GM12872 (cell line): ENCODE data around the gene DGCR8.

Source experiments
- TF ChIP-seq, protein P1 (sequence below): IDR thresholded peaks from 3 replicates; pipeline ENCODE4 v1.5.1; 2011; ENCODE audit warnings: low read depth, mild to moderate bottlenecking, low read length, moderate library complexity; ENCODE audit not compliant: insufficient read depth

The DGCR8 gene

GRCh38 chr22:20043057-20043996 is 36.7 kb upstream of the DGCR8 start:
- TF ChIP-seq, protein P1, sequence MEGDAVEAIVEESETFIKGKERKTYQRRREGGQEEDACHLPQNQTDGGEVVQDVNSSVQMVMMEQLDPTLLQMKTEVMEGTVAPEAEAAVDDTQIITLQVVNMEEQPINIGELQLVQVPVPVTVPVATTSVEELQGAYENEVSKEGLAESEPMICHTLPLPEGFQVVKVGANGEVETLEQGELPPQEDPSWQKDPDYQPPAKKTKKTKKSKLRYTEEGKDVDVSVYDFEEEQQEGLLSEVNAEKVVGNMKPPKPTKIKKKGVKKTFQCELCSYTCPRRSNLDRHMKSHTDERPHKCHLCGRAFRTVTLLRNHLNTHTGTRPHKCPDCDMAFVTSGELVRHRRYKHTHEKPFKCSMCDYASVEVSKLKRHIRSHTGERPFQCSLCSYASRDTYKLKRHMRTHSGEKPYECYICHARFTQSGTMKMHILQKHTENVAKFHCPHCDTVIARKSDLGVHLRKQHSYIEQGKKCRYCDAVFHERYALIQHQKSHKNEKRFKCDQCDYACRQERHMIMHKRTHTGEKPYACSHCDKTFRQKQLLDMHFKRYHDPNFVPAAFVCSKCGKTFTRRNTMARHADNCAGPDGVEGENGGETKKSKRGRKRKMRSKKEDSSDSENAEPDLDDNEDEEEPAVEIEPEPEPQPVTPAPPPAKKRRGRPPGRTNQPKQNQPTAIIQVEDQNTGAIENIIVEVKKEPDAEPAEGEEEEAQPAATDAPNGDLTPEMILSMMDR = no peak

DNA sequence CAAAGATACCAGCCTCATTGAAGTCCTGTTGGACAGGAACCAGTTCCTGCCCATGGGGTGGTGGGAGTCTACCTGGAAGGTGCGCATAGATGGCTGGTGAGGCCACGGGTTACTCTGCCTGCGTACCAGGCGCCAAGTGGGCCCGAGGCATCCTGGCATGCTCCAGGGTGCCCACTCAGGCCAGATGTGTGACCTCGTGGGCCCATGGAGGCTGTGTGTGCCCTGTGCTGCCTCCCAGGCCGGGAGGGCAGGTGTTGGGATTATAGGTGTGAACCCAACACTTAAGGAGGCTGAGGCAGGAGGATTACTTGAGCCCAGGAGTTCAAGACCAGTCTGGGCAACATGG is 36.1 kb upstream of the DGCR8 start:
- TF ChIP-seq, protein P1 = no peak

- TF ChIP-seq, protein P1 = no peak
Measured at GRCh38 chr22:20044495-20045151, 35.4 kb upstream of the DGCR8 start.

DNA sequence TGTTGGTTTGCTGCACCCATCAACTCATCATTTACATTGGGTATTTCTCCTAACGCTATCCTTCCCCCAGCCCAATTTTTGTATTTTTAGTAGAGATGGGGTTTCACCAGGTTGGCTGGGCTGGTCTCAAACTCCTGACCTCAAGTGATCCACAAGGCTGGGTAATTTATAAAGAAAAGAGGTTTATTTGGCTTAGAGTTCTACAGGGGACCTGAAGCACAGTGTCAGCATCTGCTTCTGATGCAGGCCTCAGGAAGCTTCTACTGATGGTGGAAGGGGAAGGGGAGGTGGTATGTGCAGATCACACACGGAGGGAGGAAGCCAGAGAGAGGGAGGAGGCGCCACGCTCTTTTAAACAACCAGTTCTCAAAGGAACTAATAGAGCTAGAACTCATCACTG is 33.3 kb upstream of the DGCR8 start:
- TF ChIP-seq, protein P1 = no peak

DNA sequence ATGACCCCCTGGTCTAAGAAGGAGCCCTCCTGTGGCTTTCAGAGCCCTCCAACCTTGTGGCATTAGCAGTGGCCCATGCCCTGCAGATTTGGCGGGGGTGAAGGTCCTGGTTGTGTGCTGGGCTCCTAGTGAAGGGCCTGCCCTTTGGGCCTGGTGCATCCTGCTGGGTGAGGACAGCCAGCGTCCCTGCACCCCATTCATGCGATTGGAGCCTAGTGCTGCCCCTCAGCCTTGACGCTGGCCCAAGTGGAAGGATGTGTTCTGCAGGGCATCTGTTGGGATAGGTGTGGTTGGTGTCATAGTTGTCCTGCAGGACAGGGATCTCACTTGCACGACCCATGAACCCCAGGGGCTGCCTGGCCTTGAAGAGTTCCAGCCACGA is 28.1 kb upstream of the DGCR8 start:
- TF ChIP-seq, protein P1 = no peak

DNA sequence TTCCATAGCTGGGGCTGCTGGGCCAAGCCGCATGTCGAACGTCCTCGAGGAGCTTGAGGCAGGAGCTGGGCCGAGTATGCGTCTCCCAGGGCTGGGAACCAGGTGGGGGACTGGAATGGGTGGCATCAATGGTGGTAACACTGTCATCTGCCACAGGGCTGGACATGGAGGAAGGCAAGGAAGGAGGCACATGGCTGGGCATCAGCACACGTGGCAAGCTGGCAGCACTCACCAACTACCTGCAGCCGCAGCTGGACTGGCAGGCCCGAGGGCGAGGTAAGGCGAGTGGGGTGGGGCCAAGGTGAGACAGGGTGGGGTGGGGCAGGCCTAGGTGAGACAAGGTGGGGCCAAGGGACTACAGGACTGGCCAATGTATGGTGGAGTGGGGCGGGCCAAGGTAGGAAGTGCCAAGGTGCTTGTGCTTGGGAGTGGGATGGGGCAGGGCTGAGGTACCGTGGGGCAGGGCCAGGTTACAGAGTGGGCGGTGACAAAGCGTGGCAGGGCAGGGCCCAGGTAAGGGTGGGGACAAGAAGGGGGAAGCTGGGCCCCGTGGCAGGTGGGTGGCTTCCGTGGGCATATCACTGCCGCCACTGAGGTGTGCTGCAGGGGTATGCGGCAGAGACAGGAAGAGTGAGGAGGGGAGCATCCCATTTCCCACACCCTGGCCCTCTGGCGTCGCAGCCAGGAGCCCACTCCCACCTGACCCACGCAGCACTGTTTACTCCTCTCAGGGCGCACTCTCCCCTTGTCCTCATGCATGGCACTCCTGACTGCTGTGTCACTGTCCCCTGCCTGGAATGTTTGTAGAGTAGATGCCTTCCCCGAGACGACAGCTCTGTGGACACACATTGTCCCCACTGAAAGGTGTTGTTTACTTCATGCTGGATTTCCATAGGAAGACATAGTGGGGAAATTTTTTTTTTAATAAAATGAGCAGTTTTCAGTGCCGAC is 27.5 kb upstream of the DGCR8 start:
- TF ChIP-seq, protein P1 = no peak
